Trophoblast cell (in vitro differentiated cells and primary cell): ENCODE measurements around the gene XPO6.
A peak's percentile ranks its signal among the peaks of the same experiment; 100 is the strongest.

Experiments used
- DNase-seq, 2 donors: peaks; one replicate each; pipeline ENCODE4 v3.0.0-alpha.2; 2016
- H2AFZ ChIP-seq: 2 replicates; pipeline ENCODE4 v1.6.1; 2013; ENCODE audit warnings: low read length, moderate library complexity, mild to moderate bottlenecking; ENCODE audit not compliant: insufficient read depth, poor library complexity
- H2AK5ac ChIP-seq: 2 replicates; pipeline ENCODE4 v1.6.1; 2013; ENCODE audit warnings: mild to moderate bottlenecking, low read length
- H2BK120ac ChIP-seq: 2 replicates; pipeline ENCODE4 v1.6.1; 2013; ENCODE audit warnings: low read length, mild to moderate bottlenecking, moderate library complexity; ENCODE audit not compliant: insufficient read depth, poor library complexity
- H2BK12ac ChIP-seq: 2 replicates; pipeline ENCODE4 v1.6.1; 2013; ENCODE audit warnings: mild to moderate bottlenecking, low read length, moderate library complexity
- H2BK5ac ChIP-seq: 2 replicates; pipeline ENCODE4 v1.6.1; 2013; ENCODE audit warnings: low read length, low read depth, moderate library complexity, mild to moderate bottlenecking; ENCODE audit not compliant: poor library complexity
- H3K14ac ChIP-seq: 2 replicates; pipeline ENCODE4 v1.6.1; 2013; ENCODE audit warnings: mild to moderate bottlenecking, low read length
- H3K18ac ChIP-seq: 2 replicates; pipeline ENCODE4 v1.6.1; 2013; ENCODE audit warnings: mild to moderate bottlenecking, low read length
- H3K23ac ChIP-seq: 2 replicates; pipeline ENCODE4 v1.6.1; 2013; ENCODE audit warnings: low read length
- H3K27ac ChIP-seq: 2 replicates; pipeline ENCODE4 v1.5.1; 2013; ENCODE audit warnings: low read depth, mild to moderate bottlenecking, inconsistent platforms, low read length, moderate library complexity
- H3K27me3 ChIP-seq: 2 replicates; pipeline ENCODE4 v1.6.1; 2013; ENCODE audit warnings: inconsistent platforms, mild to moderate bottlenecking, low read length, moderate library complexity; ENCODE audit not compliant: insufficient read depth
- H3K36me3 ChIP-seq, 2 experiments: 1 replicate in 1 of 2; 2 replicates in 1 of 2; pipeline ENCODE4 v1.6.1; 2013; ENCODE audit warnings: low read length in 2 of 2, mild to moderate bottlenecking in 2 of 2, moderate library complexity in 1 of 2; ENCODE audit not compliant: insufficient read depth in 2 of 2, control insufficient read depth in 1 of 2
- H3K4ac ChIP-seq: 2 replicates; pipeline ENCODE4 v1.6.1; 2013; ENCODE audit warnings: low read depth, mild to moderate bottlenecking, low read length, moderate library complexity
- H3K4me1 ChIP-seq, 2 experiments: 1 replicate in 1 of 2; 2 replicates in 1 of 2; pipeline ENCODE4 v1.6.1; 2013; ENCODE audit warnings: low read length in 2 of 2, mild to moderate bottlenecking in 2 of 2, moderate library complexity in 1 of 2; ENCODE audit not compliant: insufficient read depth in 2 of 2, control insufficient read depth in 1 of 2
- H3K4me2 ChIP-seq: 2 replicates; pipeline ENCODE4 v1.6.1; 2013; ENCODE audit warnings: inconsistent platforms, mild to moderate bottlenecking, low read length, moderate library complexity
- H3K4me3 ChIP-seq: 2 replicates; pipeline ENCODE4 v1.5.1; 2013; ENCODE audit warnings: mild to moderate bottlenecking, low read depth, low read length, inconsistent platforms
- H3K79me1 ChIP-seq: one replicate; pipeline ENCODE4 v1.6.1; 2013; ENCODE audit warnings: low read length
- H3K79me2 ChIP-seq: 2 replicates; pipeline ENCODE4 v1.6.1; 2013; ENCODE audit warnings: low read length, mild to moderate bottlenecking; ENCODE audit not compliant: control insufficient read depth, insufficient read depth, poor library complexity
- H3K9ac ChIP-seq: 2 replicates; pipeline ENCODE4 v1.6.1; 2013; ENCODE audit warnings: mild to moderate bottlenecking, low read length
- H3K9me3 ChIP-seq: 2 replicates; pipeline ENCODE4 v1.6.1; 2013; ENCODE audit warnings: low read depth, mild to moderate bottlenecking, control low read depth, inconsistent platforms, low read length; ENCODE audit not compliant: insufficient read depth
- H4K12ac ChIP-seq: 2 replicates; pipeline ENCODE4 v1.6.1; 2013; ENCODE audit warnings: low read depth, mild to moderate bottlenecking, low read length, moderate library complexity
- H4K8ac ChIP-seq: 2 replicates; pipeline ENCODE4 v1.6.1; 2013; ENCODE audit warnings: low read depth, mild to moderate bottlenecking, low read length, moderate library complexity
- H4K91ac ChIP-seq: one replicate; pipeline ENCODE4 v1.6.1; 2013; ENCODE audit warnings: low read depth, mild to moderate bottlenecking, low read length, moderate library complexity
- WGBS: extraction: QIAGEN DNeasy Blood & Tissue Kit; methylation state at CpG from one replicate; pipeline ENCODE4 v1.1.7; 2013; ENCODE audit warnings: missing lambda C conversion rate; ENCODE audit not compliant: insufficient read length, insufficient coverage; ENCODE audit errors: extremely low coverage; 5-methylcytosine and 5-hydroxymethylcytosine counted together

XPO6 gene

GRCh38 chr16:28204204-28204603 is 7.6 kb downstream of the XPO6 start:
- no peaks in the 10 kb centered on the region for H3K27me3 ChIP-seq
- no peak overlapping the region for H2AFZ ChIP-seq
- no peak overlapping the region for H4K12ac ChIP-seq
- no peak overlapping the region for H2BK5ac ChIP-seq
- H2BK120ac ChIP-seq = no peak overlapping the region
- H3K14ac ChIP-seq = no peak overlapping the region
- no peak overlapping the region for H3K4me2 ChIP-seq
- no peaks in the 10 kb centered on the region for H3K9me3 ChIP-seq
- peaks cover 16 to 26% of the 10 kb centered on the region in 2 experiments for H3K36me3 ChIP-seq
- no peaks in the 10 kb centered on the region for H3K79me1 ChIP-seq
- H3K27ac ChIP-seq = no peak overlapping the region
- H2AK5ac ChIP-seq = no peak overlapping the region
- no peak overlapping the region for H2BK12ac ChIP-seq
- no peak overlapping the region for H3K4me3 ChIP-seq
- no peak overlapping the region for H3K4ac ChIP-seq
- WGBS = no CpG with 5 or more reads among the region's 4 CpGs
- no peak overlapping the region for H4K8ac ChIP-seq
- no peak overlapping the region for H3K18ac ChIP-seq
- H3K79me2 ChIP-seq = no peaks in the 10 kb centered on the region
- no peak overlapping the region for H3K9ac ChIP-seq
- DNase-seq = no peak
- no peaks in the 10 kb centered on the region for H3K4me1 ChIP-seq
- H3K23ac ChIP-seq = no peak overlapping the region
- H4K91ac ChIP-seq = no peak overlapping the region

DNA sequence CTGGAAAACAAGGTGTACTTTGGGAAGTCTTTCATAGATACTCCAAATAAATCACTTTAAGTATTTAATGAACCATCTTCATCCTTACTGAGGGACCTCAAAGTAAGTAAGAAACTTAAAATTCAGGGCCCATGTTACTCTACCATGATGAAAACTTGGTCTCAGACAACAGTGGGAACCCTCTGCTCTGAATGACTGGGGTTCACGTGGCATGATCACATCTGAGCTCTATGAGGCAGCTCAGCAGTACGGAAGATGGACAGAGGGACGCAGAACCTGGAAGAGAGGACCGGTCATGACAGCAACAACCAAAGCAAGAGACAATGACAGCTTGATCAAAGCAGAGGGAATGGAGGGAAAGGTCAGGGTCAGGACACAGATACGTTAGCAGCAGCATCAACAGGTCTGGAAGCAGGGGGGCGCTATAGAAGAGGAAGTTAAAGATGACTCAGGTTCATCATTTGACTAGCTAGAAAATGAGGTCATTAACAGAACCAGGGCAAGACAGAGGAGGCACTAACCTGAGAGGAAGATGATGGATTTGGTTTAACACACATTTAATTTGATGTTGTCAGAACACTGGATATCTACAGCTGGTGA is 9.5 kb downstream of the XPO6 start:
- Histone ChIP-seq H2AK5ac (no peak overlapping the region), H3K4me2 (no peak overlapping the region), H4K91ac (no peak overlapping the region), H3K9ac (no peak overlapping the region), H2AFZ (no peak overlapping the region), H4K12ac (no peak overlapping the region), H3K14ac (no peak overlapping the region), H3K23ac (no peak overlapping the region), H3K27ac (no peak overlapping the region), H3K4me1 (no peaks in the 10 kb centered on the region), H3K4me3 (no peak overlapping the region), H3K18ac (no peak overlapping the region), H2BK120ac (no peak overlapping the region), H3K27me3 (no peaks in the 10 kb centered on the region), H4K8ac (no peak overlapping the region), H2BK12ac (no peak overlapping the region), H3K79me2 (no peaks in the 10 kb centered on the region), H2BK5ac (no peak overlapping the region), H3K9me3 (no peaks in the 10 kb centered on the region), H3K4ac (no peak overlapping the region), H3K36me3 (peaks cover 14 to 20% of the 10 kb centered on the region in 2 experiments), H3K79me1 (no peaks in the 10 kb centered on the region)
- WGBS = no CpG with 5 or more reads among the region's 6 CpGs
- DNase-seq = no peak

- Histone ChIP-seq H3K27ac (no peak overlapping the region), H3K9me3 (no peaks in the 10 kb centered on the region), H3K79me1 (no peaks in the 10 kb centered on the region), H4K12ac (no peak overlapping the region), H3K36me3 (peaks cover 14 to 18% of the 10 kb centered on the region in 2 experiments), H2AFZ (no peak overlapping the region), H3K4ac (no peak overlapping the region), H3K9ac (no peak overlapping the region), H2BK12ac (no peak overlapping the region), H3K4me1 (no peaks in the 10 kb centered on the region), H2AK5ac (no peak overlapping the region), H2BK5ac (no peak overlapping the region), H3K23ac (no peak overlapping the region), H2BK120ac (no peak overlapping the region), H3K27me3 (no peaks in the 10 kb centered on the region), H3K18ac (no peak overlapping the region), H4K8ac (no peak overlapping the region), H4K91ac (no peak overlapping the region), H3K79me2 (no peaks in the 10 kb centered on the region), H3K14ac (no peak overlapping the region), H3K4me2 (no peak overlapping the region), H3K4me3 (no peak overlapping the region)
- WGBS = no CpG with 5 or more reads among the region's 5 CpGs
- peak; percentile 66 to 85 for DNase-seq
Measured at GRCh38 chr16:28200661-28201060, 11.1 kb downstream of the XPO6 start.

DNA sequence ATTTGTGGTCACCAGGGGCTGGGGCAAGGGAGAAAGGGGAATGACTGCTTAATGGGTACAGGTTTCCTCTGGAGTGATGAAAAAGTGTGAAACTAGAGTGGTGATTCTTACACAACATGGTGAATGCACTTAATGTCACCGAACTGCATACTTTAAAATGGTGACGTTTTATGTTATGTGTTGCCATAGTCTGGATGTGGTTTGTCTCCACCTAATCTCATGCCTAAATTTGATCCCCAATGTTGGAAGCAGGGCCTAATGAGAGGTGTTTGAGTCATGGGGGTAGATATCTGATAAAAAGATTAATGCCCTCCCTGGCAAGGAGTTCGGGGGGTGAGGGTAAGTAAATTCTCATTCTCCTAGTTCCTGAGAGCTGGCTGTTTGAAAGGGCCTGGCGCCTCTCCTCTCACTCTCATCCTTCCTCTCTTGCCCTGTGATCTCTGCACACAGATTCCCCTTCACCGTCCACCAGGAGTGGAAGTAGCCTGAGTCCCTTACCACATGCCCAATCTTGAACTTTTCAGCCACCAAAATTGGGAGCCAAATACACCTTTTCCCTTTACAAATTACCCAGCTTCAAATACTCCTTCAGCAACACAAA is 15.3 kb downstream of the XPO6 start:
- Histone ChIP-seq H3K4me3 (no peak overlapping the region), H3K27ac (no peak overlapping the region), H3K4me2 (no peak overlapping the region), H3K14ac (no peak overlapping the region), H3K79me1 (no peaks in the 10 kb centered on the region), H4K8ac (no peak overlapping the region), H2AK5ac (no peak overlapping the region), H3K79me2 (peaks cover 5% of the 10 kb centered on the region), H3K36me3 (no peaks in the 10 kb centered on the region), H3K9me3 (no peaks in the 10 kb centered on the region), H2BK12ac (no peak overlapping the region), H3K4ac (peak overlapping the region; percentile 4), H3K18ac (no peak overlapping the region), H2AFZ (no peak overlapping the region), H4K91ac (no peak overlapping the region), H4K12ac (no peak overlapping the region), H3K23ac (no peak overlapping the region), H2BK120ac (no peak overlapping the region), H2BK5ac (no peak overlapping the region), H3K9ac (no peak overlapping the region), H3K27me3 (no peaks in the 10 kb centered on the region), H3K4me1 (peaks cover 0 to 3% of the 10 kb centered on the region in 2 experiments)
- WGBS = no CpG with 5 or more reads among the region's 5 CpGs
- peak; percentile 24 to 85 for DNase-seq
